HL-60 (cell line): ENCODE data around the gene MSI2.

Experiments
- DNase-seq, 2 experiments: peaks; one replicate each; pipeline ENCODE4 v3.0.0-alpha.2; 2010 to 2020; ENCODE audit warnings: low read depth in 1 of 2, low spot score in 1 of 2
- H3K27ac ChIP-seq: fragments of 250-450 bp; sonication (Bioruptor Pico); replicated peaks from 2 replicates; pipeline ENCODE4 v1.5.1; 2020; ENCODE audit warnings: mild to moderate bottlenecking, moderate library complexity
- H3K27me3 ChIP-seq: fragments of 250-450 bp; sonication (Bioruptor Pico); 2 replicates; pipeline ENCODE4 v1.5.1; 2021; ENCODE audit warnings: mild to moderate bottlenecking, moderate library complexity; ENCODE audit not compliant: insufficient read depth, poor library complexity, severe bottlenecking
- H3K4me3 ChIP-seq: replicated peaks from 2 replicates; pipeline ENCODE4 v1.5.1; 2011; ENCODE audit warnings: mild to moderate bottlenecking, control low read depth, low read length; ENCODE audit not compliant: insufficient read depth
- GABPA ChIP-seq: IDR thresholded peaks from 2 replicates; pipeline ENCODE4 v1.6.1; 2012; ENCODE audit warnings: low read depth
- POLR2AphosphoS5 ChIP-seq: IDR thresholded peaks from 2 replicates; pipeline ENCODE4 v1.6.1; 2012; ENCODE audit warnings: low read depth
- REST ChIP-seq: IDR thresholded peaks from 2 replicates; pipeline ENCODE4 v1.6.1; 2012; ENCODE audit warnings: low read depth; ENCODE audit not compliant: insufficient replicate concordance
- SPI1 ChIP-seq: IDR thresholded peaks from 2 replicates; pipeline ENCODE4 v1.6.1; 2012; ENCODE audit warnings: low read depth, mild to moderate bottlenecking, borderline replicate concordance
- TF ChIP-seq, protein P1 (sequence below): IDR thresholded peaks from one replicate; pipeline ENCODE4 v1.5.1; 2011; ENCODE audit warnings: low read length, control low read depth, inconsistent platforms; ENCODE audit not compliant: insufficient read depth

MSI2 gene

DNA sequence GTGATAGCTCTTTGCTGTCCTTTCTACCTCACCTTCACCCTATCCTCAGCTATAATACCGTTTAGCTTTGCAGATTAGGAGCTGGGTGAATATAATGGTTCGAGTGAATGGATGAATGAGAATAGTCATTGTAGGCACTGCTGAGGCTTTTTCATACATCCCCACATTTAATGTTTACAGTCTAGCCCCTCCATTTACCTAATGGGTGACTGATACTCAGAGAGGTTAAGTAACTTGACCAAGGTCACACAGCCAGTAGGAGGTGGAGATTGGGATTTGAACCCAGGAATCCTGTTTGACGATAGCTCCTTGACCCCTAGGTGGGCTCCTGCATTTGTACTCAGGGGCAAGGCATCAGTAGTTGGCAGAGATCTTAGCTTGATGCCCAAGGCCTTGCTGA, 293.1 kb downstream of the MSI2 start:
- H3K27ac ChIP-seq: no peak overlapping the region
- no peak for DNase-seq
- no peak overlapping the region for H3K4me3 ChIP-seq
- TF ChIP-seq, protein P1, sequence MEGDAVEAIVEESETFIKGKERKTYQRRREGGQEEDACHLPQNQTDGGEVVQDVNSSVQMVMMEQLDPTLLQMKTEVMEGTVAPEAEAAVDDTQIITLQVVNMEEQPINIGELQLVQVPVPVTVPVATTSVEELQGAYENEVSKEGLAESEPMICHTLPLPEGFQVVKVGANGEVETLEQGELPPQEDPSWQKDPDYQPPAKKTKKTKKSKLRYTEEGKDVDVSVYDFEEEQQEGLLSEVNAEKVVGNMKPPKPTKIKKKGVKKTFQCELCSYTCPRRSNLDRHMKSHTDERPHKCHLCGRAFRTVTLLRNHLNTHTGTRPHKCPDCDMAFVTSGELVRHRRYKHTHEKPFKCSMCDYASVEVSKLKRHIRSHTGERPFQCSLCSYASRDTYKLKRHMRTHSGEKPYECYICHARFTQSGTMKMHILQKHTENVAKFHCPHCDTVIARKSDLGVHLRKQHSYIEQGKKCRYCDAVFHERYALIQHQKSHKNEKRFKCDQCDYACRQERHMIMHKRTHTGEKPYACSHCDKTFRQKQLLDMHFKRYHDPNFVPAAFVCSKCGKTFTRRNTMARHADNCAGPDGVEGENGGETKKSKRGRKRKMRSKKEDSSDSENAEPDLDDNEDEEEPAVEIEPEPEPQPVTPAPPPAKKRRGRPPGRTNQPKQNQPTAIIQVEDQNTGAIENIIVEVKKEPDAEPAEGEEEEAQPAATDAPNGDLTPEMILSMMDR: no peak
- TF ChIP-seq REST (no peak), GABPA (no peak), SPI1 (no peak), POLR2AphosphoS5 (no peak)
- H3K27me3 ChIP-seq: no peaks in the 10 kb centered on the region

- no peak overlapping the region for H3K27ac ChIP-seq
- TF ChIP-seq GABPA (no peak), POLR2AphosphoS5 (no peak), SPI1 (no peak), REST (no peak)
- TF ChIP-seq, protein P1: no peak
- DNase-seq: no peak
- no peaks in the 10 kb centered on the region for H3K27me3 ChIP-seq
- H3K4me3 ChIP-seq: no peak overlapping the region
Measured at GRCh38 chr17:57550016-57550415, 293.7 kb downstream of the MSI2 start.

GRCh38 chr17:57550668-57551315, 294.5 kb downstream of the MSI2 start:
- no peak overlapping the region for H3K27ac ChIP-seq
- no peaks in the 10 kb centered on the region for H3K27me3 ChIP-seq
- TF ChIP-seq GABPA: no peak
- TF ChIP-seq, protein P1: no peak
- TF ChIP-seq SPI1: no peak
- no peak for TF ChIP-seq REST
- no peak for TF ChIP-seq POLR2AphosphoS5
- DNase-seq: no peak
- H3K4me3 ChIP-seq: no peak overlapping the region
